Stimulated activated CD8-positive, alpha-beta memory T cell treated with anti-CD3 and anti-CD28 coated beads, Interleukin-7, amount 100 ng/mL, for 4 hours (primary cell): ENCODE measurements around the gene COL16A1.

Experiments
- DNase-seq, 2 donors: peaks; one replicate each; pipeline ENCODE4 v3.0.0-alpha.2; 2020; ENCODE audit warnings: low read depth in 2 of 2

COL16A1 gene

DNA sequence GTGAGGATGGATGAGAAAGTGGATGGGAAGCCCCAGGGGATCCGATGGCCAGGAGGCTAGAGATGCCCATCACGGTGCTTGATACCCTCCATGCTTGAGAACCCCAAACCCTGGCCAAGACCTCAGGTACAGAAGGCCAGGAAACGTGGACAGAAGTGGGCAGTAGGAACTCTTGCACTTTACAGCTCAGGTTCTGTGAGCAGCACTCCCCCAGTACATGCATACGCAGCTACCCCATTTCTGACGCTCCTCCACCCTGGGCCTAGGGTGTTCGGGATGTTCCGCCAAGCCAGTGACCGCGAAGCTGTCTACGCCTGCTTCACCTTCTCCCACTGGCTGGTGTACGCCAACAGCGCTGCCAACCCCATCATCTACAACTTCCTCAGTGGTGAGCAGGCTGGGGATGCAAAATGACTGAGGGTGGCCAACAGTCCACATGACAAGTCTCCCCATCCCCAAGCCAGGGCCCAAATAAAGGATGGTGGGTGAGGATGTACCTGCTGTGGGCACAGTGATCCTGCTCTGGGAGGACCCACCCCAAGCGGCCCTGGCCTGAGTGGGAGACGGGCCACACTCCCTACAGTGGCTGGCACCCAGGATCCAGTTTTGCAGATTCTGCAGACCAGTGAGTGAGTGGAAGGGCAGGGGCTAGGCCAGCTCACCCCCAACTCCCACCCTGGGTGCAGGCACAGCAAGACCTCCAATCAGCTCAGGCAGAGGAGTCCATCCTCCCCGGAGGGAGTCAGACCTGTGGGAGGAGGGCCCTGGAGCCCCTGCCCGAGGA is 78.9 kb downstream of the COL16A1 start:
- no peak for DNase-seq

DNA sequence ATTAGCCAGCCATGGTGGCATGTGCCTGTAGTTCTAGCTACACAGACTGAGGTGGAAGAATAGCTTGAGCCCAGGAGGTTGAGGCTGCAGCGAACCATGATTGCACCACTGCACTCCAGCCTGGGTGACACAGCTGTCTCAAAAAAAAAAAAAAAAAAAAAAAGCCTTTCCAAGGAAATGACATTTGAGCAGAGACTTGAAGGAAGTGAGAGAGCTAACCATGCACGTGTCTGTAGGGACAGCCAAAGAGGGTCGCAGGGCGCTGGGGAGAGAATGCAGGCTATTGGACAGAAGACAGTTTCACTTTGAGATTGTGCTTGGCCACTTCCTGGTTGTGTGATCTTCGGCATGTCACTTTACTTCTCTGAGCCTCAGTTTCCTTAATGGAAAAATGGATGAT is 79.5 kb downstream of the COL16A1 start:
- no peak for DNase-seq

DNA sequence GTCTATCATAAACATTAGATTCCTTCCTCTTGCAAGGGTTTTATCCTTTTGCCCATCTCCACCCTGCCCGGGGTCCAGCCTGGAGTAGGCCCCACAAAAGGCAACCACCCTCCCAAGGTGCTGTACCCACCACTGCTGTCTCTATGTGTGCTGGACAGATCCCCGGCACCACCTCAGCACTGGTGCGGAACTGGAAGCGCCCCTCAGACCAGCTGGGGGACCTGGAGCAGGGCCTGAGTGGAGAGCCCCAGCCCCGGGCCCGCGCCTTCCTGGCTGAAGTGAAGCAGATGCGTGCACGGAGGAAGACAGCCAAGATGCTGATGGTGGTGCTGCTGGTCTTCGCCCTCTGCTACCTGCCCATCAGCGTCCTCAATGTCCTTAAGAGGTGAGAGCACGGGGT is 80.5 kb downstream of the COL16A1 start:
- DNase-seq = no peak

DNA sequence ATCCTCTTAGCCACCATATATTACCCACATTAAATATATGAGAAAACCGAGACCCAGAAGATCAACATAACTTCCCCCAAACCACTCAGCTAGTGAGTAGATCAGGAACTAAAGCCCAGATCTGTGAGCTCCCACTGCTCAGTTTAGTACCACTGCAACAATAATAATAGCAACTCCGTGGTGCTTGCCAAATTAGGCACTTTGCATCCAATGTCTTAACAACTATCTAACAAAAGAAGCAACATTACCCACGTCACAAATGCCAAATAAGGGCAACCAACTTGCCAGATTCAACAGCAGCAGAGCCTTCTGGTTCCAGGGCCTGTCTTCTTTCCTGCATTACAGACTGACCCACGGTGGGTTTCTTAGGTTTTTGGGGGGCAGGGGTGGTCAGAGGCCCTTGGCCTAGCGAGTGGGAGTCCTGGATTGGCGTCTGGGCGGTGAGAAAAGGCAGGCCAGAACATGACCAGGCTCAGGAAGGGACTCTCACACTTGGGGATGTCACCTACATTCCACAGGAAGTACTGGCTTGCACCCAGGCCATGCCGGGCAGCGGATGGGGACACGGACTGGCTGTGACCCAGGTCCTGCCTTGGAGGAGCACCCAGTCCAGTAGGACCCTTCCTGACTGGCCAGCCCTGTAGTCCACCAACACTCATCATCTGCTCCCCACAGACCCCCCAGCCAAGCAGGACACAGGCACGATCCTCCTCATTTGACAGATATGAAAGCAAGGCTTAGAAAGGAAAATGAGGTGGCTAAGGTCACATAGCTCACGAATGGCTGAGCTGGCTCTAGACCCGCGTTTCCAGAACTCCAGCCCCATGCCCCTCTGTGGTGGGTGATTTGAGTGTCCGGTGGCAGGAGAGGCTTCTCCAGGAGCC is 81.7 kb downstream of the COL16A1 start:
- DNase-seq = no peak

DNA sequence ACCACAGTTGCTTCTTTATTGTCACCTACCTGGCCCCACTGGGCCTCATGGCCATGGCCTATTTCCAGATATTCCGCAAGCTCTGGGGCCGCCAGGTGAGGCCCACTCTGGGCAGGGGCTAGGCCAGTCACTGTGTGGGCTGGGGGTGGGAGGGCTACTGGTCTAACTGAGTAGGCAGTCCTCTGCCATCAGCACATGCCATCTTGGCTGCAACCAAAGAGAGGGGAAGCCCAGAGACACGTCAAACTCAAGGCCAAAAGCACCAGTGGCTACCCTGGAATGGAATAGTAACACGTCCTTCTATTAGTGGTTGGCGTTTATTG is 82.4 kb downstream of the COL16A1 start:
- DNase-seq = no peak

DNA sequence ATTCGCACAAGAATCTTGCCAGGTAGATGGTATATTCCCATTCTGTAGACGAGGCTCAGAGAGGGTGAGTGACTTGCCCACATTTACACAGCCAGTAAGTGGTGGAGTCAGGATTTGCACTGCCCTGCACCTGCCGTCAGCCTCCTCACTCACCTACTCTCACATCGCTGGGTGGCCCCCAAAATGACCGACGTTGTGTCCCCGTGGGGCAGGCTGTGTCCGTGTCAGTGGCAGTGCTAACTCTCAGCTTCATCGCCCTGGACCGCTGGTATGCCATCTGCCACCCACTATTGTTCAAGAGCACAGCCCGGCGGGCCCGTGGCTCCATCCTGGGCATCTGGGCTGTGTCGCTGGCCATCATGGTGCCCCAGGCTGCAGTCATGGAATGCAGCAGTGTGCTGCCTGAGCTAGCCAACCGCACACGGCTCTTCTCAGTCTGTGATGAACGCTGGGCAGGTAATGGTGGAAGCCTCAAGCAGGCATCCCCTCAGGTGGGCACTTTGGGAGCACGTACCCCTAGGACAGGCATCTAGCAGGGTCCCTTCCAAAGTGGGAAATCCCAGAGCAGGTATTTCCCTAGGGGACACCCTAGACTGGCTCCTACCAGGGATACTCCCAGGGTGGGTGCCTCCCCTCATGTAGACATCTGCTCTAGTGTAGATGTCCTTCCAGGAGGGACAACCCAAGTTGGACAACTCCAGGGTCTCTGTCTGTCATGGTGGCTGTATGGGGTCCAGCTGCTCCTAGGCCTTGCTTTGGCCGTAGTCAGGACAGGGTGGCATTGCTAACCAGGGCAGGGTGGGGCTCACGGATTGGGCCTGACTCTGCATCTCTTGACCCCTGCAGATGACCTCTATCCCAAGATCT is 83.0 kb downstream of the COL16A1 start:
- DNase-seq = no peak

DNA sequence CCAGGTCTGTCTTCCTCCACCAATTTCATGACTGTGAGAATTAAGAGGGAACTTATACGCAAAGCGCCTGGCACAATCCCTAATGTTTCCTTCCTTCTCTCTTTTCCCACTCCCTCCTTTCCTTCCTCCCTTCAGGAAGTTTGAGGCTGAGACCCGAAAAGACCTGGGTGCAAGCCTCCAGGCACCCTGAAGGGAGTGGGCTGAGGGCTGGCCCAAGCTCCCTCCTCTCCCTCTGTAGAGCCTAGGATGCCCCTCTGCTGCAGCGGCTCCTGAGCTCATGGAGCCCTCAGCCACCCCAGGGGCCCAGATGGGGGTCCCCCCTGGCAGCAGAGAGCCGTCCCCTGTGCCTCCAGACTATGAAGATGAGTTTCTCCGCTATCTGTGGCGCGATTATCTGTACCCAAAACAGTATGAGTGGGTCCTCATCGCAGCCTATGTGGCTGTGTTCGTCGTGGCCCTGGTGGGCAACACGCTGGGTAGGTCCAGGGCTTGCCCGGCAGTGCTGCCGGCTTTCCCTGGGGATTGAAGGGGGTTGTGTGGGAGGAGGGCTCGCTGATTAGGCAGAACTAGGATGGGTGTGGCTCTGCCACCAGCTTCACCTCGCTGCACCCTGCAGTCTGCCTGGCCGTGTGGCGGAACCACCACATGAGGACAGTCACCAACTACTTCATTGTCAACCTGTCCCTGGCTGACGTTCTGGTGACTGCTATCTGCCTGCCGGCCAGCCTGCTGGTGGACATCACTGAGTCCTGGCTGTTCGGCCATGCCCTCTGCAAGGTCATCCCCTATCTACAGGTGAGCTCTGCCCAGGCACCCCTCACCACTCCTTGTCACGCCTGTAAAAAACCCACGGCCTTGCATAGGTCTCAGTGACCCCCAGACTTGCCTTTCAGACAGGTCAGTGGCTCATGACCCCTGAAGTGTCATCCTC is 84.6 kb downstream of the COL16A1 start:
- no peak for DNase-seq

DNA sequence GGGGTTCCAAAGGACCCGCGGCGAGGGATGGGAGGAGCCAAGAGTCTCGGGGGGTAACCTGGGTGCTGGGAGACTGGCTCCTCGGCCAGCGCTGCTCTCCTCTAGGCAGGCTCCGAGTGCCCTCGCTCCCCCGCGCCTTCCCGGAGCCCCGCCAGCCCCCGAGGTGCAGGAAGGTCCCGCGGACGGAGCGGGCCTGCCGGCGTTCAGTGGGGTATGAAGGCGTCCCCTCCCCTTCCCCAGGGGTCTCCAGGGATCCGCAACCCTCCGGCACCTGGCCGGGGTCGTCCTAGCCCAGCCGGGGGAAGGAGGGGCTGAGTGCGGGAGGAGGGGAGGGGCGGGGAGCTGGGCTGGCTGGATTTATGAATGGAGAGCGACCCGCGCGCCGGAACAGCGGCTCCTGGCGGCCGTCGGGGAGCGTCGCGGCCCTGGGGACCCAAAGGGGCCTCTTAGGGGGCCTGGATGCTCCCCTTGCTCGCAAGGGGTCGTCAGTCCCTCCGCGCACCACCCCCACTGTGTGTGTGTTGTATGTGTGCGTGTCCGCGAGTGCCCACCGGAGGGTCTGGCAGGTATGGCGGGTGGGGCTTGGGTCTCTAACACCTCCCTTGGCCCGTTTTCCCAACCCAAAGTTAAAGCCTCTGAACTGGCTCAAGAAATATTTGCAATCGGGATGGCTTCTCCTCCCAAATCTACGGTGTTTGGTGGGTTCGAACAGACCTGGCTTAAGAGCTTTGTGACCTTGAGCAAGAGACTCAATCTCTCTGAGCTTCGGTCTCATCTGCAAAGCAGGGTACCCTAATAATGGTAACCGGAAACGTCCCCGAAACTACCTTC is 85.7 kb downstream of the COL16A1 start:
- peak in 1 of 2 donors; percentile 8 for DNase-seq

DNA sequence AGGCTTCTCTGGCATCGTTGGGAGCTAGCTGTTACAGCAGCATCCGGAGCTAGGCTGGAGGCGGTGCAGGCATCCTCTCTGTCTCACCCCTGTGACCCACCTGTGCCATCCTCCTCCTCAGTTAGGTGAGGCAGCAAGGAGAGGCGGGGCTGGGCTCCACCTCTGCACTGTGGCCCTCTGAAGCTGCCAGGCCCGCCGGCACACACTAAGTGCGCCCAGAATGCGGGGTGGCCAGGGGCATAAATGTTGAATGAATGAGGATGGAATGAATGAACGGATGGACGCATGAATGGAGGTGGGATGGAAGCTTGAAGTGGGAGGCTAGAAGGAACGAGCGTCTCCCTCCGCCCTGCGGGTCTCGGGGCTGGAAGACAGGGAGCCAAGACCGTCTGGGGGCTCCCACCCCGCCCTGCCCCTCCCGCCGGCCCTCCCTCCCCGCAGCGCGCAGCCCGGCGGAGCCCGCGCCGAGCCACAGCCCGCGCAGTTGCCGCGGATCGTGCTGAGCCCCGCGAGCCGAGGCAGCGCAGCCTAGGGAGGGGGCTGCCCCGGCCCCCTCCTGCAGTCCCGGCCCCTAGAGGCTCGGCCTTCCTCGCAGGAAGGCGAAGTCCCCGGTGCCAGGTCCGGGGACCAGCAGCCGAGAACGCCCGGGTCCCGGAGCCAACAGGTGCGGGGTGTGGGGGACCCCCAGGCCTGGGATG is 86.5 kb downstream of the COL16A1 start, which contains the start of gene HCRTR1:
TSS of gene HCRTR1 (plus strand) at position 472 of the 698 bp plus-strand sequence. CDS start 1,504 bp downstream, outside the sequence.
- DNase-seq = no peak

DNA sequence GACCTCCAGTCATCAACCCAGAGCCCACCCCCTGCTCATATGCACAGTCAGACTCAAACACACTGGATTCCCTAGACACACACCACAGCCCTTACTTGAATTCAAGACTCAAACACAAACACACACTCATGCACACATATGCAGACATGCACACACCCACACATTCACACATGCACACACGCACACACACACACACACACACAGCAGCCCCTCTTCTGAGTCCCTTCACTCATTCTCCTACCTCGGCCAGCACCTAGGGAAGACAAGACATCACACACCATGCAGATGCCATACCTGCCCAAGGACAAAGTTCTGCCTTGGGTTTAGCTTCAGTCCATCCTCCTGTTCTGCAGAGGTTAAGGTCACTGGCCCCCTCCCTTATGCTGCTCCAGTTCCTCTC is 87.9 kb downstream of the COL16A1 start:
- no peak for DNase-seq

DNA sequence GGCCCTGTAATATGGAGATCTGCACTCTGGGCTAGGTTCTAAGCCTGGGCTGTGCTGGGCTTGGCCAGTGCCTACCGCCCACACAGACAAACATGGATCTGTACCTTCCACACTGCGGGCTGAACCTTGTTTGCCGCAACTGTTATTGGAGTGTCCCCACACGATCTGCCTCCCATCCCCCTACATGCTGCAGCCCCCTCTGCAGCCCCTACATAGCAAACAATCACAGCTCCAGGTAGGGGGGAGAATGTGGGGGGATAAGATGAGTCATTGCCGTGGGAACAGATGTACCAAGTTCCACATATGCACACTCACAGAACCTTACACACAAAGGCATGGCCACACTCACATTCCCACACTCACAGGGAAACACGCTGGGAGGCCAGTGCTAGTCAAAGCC is 88.4 kb downstream of the COL16A1 start:
- DNase-seq = no peak

DNA sequence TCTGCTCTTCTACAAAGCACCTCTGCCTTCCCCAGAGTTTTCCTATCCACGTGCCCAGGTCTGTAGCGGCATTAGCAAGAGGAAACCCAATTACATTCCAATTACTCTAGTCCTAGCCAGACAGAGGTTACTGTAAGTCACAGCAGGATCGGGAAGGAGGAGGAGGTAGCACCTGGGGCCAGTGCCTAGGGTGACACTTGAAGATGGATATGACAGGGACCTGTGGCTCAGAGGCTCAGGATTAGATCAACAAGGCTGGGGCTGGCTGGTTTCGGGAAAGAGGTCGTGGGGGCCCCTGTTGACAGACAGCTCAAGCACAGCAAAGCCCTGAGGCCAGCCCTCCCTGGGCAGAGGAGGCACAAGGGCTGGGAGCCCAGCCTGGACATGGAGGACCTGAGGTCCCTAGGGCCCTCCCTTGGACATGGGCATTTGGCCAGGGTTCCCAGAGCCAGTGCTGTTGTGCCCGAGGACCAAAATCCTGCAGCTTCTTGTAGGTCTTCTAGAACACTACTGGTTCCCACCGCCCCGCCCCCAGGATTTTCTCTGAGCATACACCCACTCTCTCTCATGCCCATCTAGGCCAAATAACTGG is 89.3 kb downstream of the COL16A1 start:
- DNase-seq = no peak

DNA sequence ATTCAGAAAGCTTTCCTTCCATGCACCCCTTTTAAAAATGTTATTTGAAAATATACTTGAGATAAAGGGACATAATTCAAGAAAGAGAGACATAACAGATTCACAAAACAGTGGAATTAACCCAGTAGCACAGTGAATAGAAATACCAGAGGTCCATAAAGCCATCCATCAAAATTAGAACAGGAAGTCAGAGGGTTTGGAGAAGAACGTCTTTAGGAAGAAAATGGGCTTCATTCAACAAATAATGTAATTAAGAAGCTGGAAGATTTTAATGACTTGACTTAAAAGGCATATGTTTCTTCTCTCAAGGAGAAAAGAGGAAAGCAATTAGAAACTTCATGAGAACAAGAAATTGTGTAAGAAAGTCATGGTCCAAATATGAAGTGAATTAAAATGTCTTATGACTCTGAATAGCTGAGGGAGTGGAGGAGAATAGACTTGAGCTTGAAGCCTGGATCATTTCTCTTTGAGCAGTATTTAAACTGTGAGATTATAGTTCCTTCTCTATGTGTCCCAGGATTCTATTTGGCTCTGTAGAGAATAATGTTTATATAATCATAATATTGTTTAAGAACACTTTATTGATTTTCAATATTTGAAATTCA is 94.2 kb downstream of the COL16A1 start:
- DNase-seq = no peak

DNA sequence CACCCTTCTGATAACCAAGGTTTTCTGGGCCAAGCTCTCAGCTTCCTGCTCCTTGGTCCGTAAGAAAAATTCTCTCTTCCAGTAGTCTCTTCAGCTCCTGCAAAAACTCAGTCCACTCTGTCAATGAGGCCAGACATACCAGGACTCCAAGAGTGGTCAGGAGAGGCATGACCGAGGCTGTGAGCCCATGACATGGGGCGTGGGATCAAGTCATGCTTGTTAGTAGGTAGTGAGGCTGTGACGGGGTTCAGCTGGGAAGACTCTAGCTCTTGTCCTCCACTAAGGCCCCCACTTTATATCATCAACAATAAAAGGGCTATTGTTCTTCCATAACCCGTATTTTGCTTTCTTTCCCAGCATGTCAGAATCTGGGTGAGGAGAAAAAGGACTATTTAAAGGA is 96.5 kb downstream of the COL16A1 start:
- DNase-seq = no peak

DNA sequence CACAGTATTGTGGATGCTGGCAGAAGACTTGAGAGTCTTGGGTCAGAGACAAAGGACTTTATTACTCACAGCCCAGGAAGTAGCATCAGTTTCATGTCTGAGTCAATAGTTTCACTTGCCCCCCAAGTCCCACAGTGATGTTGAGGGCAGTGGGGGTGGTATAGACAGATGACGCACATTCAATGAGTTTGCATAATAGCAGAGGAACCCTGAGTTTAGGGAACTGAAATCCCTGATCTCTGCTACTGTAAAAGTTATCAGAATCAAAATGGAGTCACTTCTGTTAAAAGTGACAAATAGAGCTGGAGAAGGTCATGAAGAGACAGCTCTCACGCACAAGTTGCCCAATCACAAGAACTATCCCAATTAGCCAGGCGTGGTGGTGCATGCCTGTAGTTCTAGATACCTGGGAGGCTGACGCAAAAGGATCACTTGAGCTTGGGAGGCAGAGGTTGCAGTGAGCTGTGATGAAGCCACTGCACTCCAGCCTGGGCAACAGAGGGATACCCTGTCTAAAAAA is 97.8 kb downstream of the COL16A1 start:
- no peak for DNase-seq
